HG02840 (cell line): ENCODE measurements around the gene CNST.
"Not testable (repeated sequence)": the region's sequence is repeated elsewhere in the genome, so short reads cannot be mapped to it uniquely, and the experiment has no call there.

Source experiments
- ATAC-seq: cut with Tn5 transposase; IDR thresholded peaks from one replicate; pipeline ENCODE4 v1.9.1; 2021; ENCODE audit warnings: mild to moderate bottlenecking, moderate library complexity, moderate number of reproducible peaks; ENCODE audit not compliant: unreplicated experiment, low FRiP score

Gene CNST

GRCh38 chr1:246613096-246613758 is 47.0 kb downstream of the CNST start:
- ATAC-seq, result no peak

DNA sequence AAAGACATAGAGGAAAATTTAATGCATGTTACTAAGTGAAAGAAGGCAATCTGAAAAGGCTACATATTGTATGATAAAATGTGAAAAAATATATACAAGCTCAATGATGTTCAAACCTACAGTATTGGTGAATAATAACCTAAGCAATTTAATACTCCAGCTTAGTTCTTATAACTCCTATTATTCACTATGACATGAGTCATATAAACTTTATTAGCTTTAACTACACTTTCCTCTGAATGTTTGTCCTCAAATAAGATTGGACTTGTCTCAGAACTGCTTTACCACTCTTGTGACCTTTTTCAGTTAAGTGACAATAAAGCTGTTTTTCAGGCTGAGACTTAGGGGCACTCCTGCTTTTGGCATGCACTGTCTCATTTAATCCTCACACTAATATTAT is 50.9 kb downstream of the CNST start:
- ATAC-seq, result no peak

DNA sequence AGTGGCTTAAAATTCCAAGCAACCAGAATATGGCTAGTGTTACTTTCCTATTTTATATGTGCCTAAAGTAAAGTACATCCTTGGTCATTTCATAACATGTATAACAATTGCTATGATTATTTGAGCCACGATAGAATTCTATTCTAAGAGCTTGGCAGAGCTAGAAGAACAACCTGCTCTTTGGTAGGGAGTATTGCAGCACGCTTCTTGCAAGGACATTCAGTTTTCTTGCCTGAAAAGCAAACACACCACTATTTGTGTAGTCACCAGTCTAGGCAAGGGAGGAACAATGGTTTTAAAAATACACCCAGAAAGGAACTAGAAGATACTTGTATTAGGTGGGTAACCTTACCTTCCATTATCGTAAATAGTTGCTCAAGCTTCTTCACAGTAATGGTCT is 51.5 kb downstream of the CNST start:
- ATAC-seq, result no peak

DNA sequence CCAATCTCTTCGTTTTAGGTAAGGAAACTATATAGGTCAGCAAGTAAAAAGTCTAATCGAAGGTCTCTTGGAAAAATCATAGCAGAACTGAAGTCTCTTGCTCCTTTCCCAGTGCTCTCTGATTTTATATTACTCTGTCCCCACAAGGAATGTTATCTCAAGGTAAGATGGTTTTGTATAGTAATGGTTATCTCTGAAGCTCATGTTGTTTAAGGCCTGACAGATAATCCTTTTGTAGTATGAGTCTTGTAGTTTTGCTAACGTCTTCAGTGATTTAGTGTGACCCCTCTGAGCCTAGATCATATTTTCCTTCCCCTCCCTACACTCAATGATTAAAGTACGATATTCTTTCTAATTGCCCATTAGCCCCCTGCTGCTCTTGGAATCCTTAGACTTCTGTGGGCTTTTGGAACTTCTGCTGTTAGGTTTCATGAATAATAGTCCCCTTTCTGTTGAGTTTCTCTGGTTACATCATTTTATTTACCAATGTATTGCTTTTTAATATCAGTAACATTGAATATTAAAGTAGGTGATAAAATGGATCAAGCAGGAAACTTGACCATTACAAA is 52.1 kb downstream of the CNST start:
- ATAC-seq, result no peak

DNA sequence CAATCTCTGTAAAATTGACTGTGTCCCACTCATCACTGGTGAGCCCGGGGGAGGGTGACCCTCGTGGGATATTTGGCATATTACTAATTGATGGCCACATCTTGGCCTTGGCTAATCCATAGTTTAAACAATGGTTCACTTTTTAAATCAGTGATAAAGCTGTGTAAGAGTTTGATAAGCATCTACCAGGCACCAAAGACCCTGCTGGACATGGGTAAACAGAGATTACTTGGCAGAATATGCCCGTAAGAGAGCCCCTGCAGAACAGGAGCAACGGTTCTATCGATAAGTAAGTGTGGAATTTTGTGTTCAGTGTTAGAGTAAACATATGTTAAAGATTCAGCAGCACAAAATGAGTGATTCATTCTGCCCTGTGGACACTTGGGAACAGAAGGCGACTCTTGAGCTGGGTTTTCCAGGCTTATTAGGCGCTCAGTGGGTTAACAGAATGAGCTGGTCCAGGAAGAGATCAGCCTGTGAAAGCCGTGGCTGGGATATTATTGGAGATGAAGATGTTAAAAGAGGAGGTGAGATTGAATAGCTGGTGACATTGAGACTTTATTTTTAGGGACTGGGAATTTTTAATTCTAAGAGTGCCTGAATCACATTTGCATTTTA is 55.9 kb downstream of the CNST start:
- ATAC-seq, result no peak

DNA sequence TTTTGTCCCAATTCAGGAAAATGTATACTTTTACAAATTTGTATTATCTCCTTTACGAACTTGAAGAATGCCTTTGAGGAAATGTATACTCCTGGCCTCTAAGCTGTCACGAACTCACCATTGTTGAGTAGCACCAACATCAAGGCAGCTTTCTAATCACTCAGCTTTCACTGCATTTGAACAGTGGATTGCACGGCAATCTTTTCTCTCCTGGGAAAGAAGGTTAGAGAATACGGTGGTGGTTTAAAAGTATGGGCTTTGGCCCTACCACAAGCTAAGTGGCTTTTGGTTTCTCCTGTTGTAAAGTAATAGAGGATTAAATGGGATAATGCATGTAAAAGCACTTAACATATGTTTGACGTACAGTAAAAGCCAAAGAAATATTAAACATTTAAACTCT is 57.8 kb downstream of the CNST start:
- ATAC-seq, result no peak

- peak; percentile 95 for ATAC-seq
These were observed 62.8 kb downstream of the CNST start for GRCh38 chr1:246629030-246629429.

GRCh38 chr1:246629976-246630375 is 63.7 kb downstream of the CNST start:
- ATAC-seq, result no peak

DNA sequence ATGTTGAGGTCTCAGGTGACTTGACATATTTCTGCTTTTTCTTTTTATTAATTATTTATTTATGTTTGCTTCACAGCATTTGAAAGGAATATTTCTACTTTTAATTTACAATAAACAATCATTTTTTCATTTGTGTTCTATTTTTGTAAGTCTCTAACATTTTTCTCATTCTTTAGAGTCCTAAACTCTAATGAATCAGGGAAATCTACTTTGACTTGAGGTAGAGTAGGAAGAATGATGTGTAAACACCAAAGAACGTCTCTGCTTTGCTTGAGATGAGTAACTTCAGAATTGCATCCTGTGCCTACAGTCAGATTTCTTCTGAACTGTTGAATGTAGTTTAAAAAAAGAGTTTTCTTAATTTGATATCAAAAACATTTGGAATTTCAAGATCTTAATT is 65.2 kb downstream of the CNST start:
- no peak for ATAC-seq

GRCh38 chr1:246632281-246633168 is 66.3 kb downstream of the CNST start:
- ATAC-seq, result no peak

- ATAC-seq, result not testable (repeated sequence)
These were observed 68.4 kb downstream of the CNST start for GRCh38 chr1:246634659-246635058.

GRCh38 chr1:246638941-246639655 is 72.8 kb downstream of the CNST start:
- ATAC-seq, result no peak

DNA sequence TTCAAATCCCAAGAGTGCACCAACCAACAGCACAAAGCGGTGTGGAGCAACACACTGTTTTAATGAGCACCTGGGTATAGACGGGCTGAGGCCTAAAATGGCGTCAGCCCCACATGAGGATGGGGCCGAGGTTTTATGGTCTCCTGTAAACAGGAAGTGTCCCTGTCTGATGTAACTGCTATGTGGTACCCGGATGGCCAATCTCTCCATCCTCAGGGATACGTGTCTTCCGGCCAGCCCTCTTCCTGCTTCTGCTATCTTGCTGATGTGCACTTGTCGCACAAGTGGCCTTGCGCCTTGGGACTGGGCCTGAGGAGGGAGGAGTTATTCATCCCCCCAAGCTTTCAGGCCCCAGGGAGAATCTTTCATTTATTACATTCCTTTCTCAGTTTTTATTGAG is 73.5 kb downstream of the CNST start:
- ATAC-seq, result no peak

DNA sequence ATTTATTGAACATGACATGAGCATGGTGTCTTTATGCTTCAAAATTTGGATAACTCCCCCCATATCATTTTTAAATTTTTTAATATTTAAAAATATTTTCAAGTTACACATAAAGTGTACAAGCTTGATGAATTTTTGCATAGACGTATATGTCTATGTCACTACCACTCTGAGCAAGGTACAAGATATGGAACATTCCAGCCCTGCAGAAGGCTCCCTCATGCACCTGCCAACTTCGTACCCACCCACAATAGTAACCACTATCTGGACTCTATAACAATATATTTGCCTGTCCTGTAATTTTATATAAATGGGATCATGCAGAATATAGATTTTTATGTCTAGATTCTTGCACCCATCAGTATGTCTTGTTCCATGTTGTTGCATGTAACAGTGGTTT is 74.5 kb downstream of the CNST start:
- ATAC-seq, result no peak

- ATAC-seq, result no peak
These were observed 75.1 kb downstream of the CNST start for GRCh38 chr1:246641394-246641793.

- ATAC-seq, result no peak
These were observed 76.5 kb downstream of the CNST start for GRCh38 chr1:246642719-246643118.

- no peak for ATAC-seq
These were observed 80.9 kb downstream of the CNST start for GRCh38 chr1:246647113-246647512.

DNA sequence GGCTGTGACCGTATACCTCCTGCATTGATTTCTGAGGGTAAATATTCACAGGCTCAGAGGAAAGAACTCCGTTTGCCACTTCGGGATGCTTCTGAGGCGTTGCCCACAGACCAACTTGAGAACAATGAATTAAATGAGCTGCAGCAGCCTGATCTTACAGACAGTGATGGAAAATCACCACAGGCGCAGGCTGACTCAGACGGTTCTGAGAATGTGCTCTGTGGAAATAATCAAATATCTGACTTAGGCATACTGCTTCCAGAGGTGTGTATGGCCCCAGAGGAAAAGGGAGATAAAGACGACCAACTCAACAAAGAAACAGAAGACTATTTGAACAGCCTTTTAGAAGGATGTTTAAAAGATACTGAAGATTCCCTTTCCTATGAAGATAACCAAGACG is 81.3 kb downstream of the CNST start:
- no peak for ATAC-seq

DNA sequence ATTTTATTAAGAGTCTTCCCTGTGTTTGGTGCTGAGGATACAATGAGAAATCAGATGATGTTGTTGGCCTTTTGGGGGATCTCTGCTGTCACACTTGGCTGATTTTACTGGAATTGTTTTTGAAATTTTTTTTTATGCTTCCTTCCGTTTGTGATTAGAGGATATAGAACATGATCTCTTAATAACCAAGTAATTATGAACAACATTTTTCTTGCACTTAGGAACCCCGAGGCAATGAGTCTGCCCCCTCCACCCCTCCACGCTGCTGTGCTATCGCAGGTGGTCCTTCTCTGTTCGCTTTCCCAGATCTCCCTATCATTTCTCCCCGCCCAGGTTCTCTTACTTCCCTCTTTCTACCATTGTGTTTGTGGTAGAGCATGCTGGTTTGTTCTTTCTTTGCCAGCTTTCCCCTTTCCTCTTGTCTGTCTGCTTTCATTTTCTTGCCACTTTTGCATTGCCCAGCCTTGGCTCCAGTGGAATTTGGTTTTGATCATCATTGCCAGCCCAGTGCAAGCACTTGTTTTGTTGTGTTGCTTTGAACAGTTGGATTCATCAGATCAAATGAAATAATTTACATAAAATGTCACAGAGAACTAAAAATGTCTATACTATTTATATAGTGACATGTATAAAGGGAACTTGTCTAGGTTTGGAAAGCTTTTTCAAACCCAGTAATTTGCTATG is 84.9 kb downstream of the CNST start:
- ATAC-seq, result no peak

- no peak for ATAC-seq
These were observed 92.3 kb downstream of the CNST start for GRCh38 chr1:246658567-246658966.
